GM23248 (cell line): ENCODE results near the gene WNK2. TPM values are rescaled to one million over a fixed set of nuclear protein-coding genes. Genes with fewer than 3 reads are reported as not detected.

Experiments used
- DNase-seq: peaks from one replicate; pipeline ENCODE4 v3.0.0-alpha.2; 2015
- H2AFZ ChIP-seq: fragments of 200-600 bp; sonication (generic); 2 replicates; pipeline ENCODE4 v1.6.1; 2016; ENCODE audit warnings: antibody characterized with exemption
- H3F3A ChIP-seq: fragments of 200-600 bp; sonication (generic); 2 replicates; pipeline ENCODE4 v1.6.1; 2016; ENCODE audit warnings: mild to moderate bottlenecking, antibody characterized with exemption, mixed run types; ENCODE audit not compliant: insufficient read depth
- H3K27ac ChIP-seq: fragments of 200-600 bp; sonication (generic); 2 replicates; pipeline ENCODE4 v1.5.1; 2016; ENCODE audit warnings: mild to moderate bottlenecking
- H3K27me3 ChIP-seq: fragments of 200-600 bp; sonication (generic); replicated peaks from 2 replicates; pipeline ENCODE4 v1.6.1; 2016; ENCODE audit warnings: mild to moderate bottlenecking; ENCODE audit not compliant: insufficient read depth
- H3K36me3 ChIP-seq: fragments of 200-600 bp; sonication (generic); 2 replicates; pipeline ENCODE4 v1.6.1; 2016; ENCODE audit warnings: low read depth, mild to moderate bottlenecking
- H3K4me1 ChIP-seq: fragments of 200-600 bp; sonication (generic); 2 replicates; pipeline ENCODE4 v1.6.1; 2016; ENCODE audit warnings: mild to moderate bottlenecking; ENCODE audit not compliant: insufficient read depth
- H3K4me2 ChIP-seq: fragments of 200-600 bp; sonication (generic); one replicate; pipeline ENCODE4 v1.6.1; 2016; ENCODE audit warnings: mild to moderate bottlenecking; ENCODE audit not compliant: unreplicated experiment
- H3K4me3 ChIP-seq: fragments of 200-600 bp; sonication (generic); 2 replicates; pipeline ENCODE4 v1.5.1; 2016; ENCODE audit warnings: mild to moderate bottlenecking
- H3K79me2 ChIP-seq: fragments of 200-600 bp; sonication (generic); 2 replicates; pipeline ENCODE4 v1.6.1; 2016; ENCODE audit warnings: mild to moderate bottlenecking; ENCODE audit not compliant: insufficient read depth
- H3K9ac ChIP-seq: fragments of 200-600 bp; sonication (generic); 2 replicates; pipeline ENCODE4 v1.6.1; 2016; ENCODE audit warnings: mild to moderate bottlenecking
- H3K9me2 ChIP-seq: fragments of 200-600 bp; sonication (generic); 2 replicates; pipeline ENCODE4 v1.6.1; 2016; ENCODE audit warnings: mixed run types, mild to moderate bottlenecking, moderate library complexity; ENCODE audit not compliant: insufficient read depth
- H3K9me3 ChIP-seq: fragments of 200-600 bp; sonication (generic); one replicate; pipeline ENCODE4 v1.6.1; 2017; ENCODE audit warnings: low read depth
- H4K20me1 ChIP-seq: fragments of 200-600 bp; sonication (generic); 2 replicates; pipeline ENCODE4 v1.6.0; 2016; ENCODE audit not compliant: insufficient read depth
- EZH2 ChIP-seq: fragments of 200-600 bp; sonication (generic); IDR thresholded peaks from 2 replicates; pipeline ENCODE4 v1.6.1; 2018; ENCODE audit warnings: antibody characterized with exemption, mild to moderate bottlenecking; ENCODE audit not compliant: insufficient read depth, poor library complexity, severe bottlenecking
- EZH2phosphoT487 ChIP-seq: fragments of 200-600 bp; sonication (generic); IDR thresholded peaks from 2 replicates; pipeline ENCODE4 v1.6.1; 2018; ENCODE audit warnings: antibody characterized with exemption, moderate library complexity, mild to moderate bottlenecking, low read depth; ENCODE audit not compliant: insufficient read depth
- WGBS, 2 experiments: methylation state at CpG; one replicate each; pipeline ENCODE4 v1.1.6; 2015 to 2017; ENCODE audit warnings: low lambda C conversion rate in 2 of 2, low coverage in 1 of 2; ENCODE audit errors: missing lambda C conversion rate in 2 of 2; 5-methylcytosine and 5-hydroxymethylcytosine counted together
- in situ Hi-C: fragments of 300-500 bp; cut with MboI; formaldehyde crosslinking; loops from 2 replicates; pipeline ENCODE4 v1.15.0; 2020
- polyA plus RNA-seq: library from polyadenylated mRNA; unstranded; fragments of >200 nt; fragmentation: Nextera tagmentation; extraction: Ambion mirVana; gene quantifications from 2 replicates; pipeline ENCODE4 v1.2.1, GENCODE V29; 2016
- total RNA-seq: library from RNA; depleted of rRNA; stranded (reverse); fragments of >200 nt; shearing (Covaris generic); gene quantifications from 2 replicates; pipeline ENCODE4 v1.2.3, GENCODE V29; 2014

WNK2 gene
- total and polyA plus RNA-seq, 2 experiments from 2014 or later = not detected

DNA sequence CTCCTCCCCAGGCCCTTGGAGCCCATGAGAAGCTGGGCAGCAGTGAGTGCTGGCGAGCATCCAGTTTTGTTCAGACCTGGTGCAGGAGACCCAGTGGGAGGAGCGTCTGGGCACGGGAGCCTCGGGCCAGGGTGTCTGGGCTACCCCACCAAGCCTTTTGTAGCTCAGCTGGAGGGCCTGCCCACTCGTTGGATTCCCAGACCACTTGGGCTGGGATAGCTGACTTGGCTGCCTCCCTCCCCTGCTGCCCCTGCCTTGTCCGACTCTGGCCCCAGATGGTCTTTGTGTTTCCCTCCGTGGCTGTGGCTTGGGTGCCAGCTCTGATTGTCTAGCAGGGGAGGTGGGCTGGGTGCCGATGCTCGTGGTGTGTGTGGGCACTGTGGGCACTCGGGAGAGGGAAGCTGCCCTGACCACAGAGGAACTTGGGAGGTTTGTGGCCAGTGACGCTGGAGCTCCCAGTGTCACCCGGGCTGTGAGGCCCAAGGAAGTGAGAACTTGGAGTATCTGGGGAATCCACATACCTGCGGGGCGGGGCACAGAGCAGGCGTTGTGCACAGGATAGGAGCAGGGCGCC, 47.3 kb downstream of the WNK2 start:
- H4K20me1 ChIP-seq = no peaks in the 10 kb centered on the region

GRCh38 chr9:93231716-93232115, 47.8 kb downstream of the WNK2 start:
- TF ChIP-seq EZH2 (no peak), EZH2phosphoT487 (no peak)
- no peak overlapping the region for H3K4me2 ChIP-seq
- 72 to 75% methylated on average over 10 of the region's 10 CpGs for WGBS, 2 experiments
- no peaks in the 10 kb centered on the region for H3F3A ChIP-seq
- H3K4me3 ChIP-seq = no peak overlapping the region
- no peak overlapping the region for H3K27ac ChIP-seq
- no peaks in the 10 kb centered on the region for H4K20me1 ChIP-seq
- no peak for DNase-seq
- no peaks in the 10 kb centered on the region for H3K9me2 ChIP-seq
- no peaks in the 10 kb centered on the region for H3K79me2 ChIP-seq
- no peak overlapping the region for H3K9ac ChIP-seq
- H3K9me3 ChIP-seq = no peaks in the 10 kb centered on the region
- H3K27me3 ChIP-seq = peaks cover 3% of the 10 kb centered on the region; the same call in 1 of the 2 replicates
- H3K4me1 ChIP-seq = no peaks in the 10 kb centered on the region
- in situ Hi-C loops = no loop called here
- H2AFZ ChIP-seq = no peak overlapping the region
- no peaks in the 10 kb centered on the region for H3K36me3 ChIP-seq

More for the DNA sequence above, 47.3 kb downstream of the WNK2 start:
- no peak overlapping the region for H3K4me2 ChIP-seq
- H2AFZ ChIP-seq = no peak overlapping the region
- H3K9me3 ChIP-seq = no peaks in the 10 kb centered on the region
- H3K9me2 ChIP-seq = no peaks in the 10 kb centered on the region
- H3F3A ChIP-seq = no peaks in the 10 kb centered on the region
- DNase-seq = no peak
- H3K36me3 ChIP-seq = no peaks in the 10 kb centered on the region
- no peaks in the 10 kb centered on the region for H3K4me1 ChIP-seq
- H3K9ac ChIP-seq = no peak overlapping the region
- no peaks in the 10 kb centered on the region for H3K79me2 ChIP-seq
- no peak overlapping the region for H3K27ac ChIP-seq
- 62 to 63% methylated on average over 16 of the region's 16 CpGs for WGBS, 2 experiments
- no peak overlapping the region for H3K4me3 ChIP-seq
- TF ChIP-seq EZH2phosphoT487 (no peak), EZH2 (no peak)
- in situ Hi-C loops = no loop called here
- peaks cover 3% of the 10 kb centered on the region; the same call in 1 of the 2 replicates for H3K27me3 ChIP-seq

DNA sequence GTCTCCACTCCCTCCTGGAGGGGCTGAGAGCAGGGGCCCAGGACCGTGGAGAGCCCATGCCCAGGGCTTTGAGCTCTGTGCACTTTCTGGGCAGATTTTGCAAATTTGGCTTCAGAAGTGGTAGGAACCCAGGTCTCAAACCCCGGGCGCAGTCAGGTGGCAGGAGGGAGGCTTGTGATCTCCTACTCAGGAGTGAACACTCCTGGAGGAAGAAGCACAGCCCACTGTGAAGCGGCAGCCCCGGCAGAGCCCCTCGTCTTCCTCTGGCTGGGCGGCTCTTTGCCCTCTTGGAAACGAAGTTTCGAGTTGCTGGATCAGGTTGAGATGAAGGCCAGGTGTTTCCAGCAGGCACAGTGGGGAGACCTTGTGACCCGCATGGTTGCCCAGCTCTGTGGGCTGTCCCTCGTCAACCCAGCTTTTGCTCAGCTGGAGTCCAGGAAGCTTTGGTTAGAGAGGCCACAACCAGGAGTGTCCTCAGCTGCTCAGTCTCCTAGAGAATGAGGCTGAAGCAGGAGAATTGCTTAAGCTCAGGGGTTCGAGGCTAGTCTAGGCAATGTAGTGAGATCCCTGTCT, 48.5 kb downstream of the WNK2 start:
- TF ChIP-seq EZH2phosphoT487 = no peak
- no peak for TF ChIP-seq EZH2
- Histone ChIP-seq H3K79me2 (no peaks in the 10 kb centered on the region), H3K27me3 (peaks cover 3% of the 10 kb centered on the region; the same call in 1 of the 2 replicates), H3K4me1 (no peaks in the 10 kb centered on the region), H4K20me1 (no peaks in the 10 kb centered on the region), H2AFZ (no peak overlapping the region), H3K36me3 (no peaks in the 10 kb centered on the region), H3K9me3 (no peaks in the 10 kb centered on the region), H3K9me2 (no peaks in the 10 kb centered on the region), H3K4me2 (no peak overlapping the region), H3K4me3 (no peak overlapping the region), H3K9ac (no peak overlapping the region), H3K27ac (no peak overlapping the region), H3F3A (no peaks in the 10 kb centered on the region)
- WGBS, 2 experiments = 38 to 60% methylated on average over 11 to 12 of the region's 12 CpGs
- no peak for DNase-seq
- in situ Hi-C loops = no loop called here

- Histone ChIP-seq H3K9me3 (no peaks in the 10 kb centered on the region), H3K9ac (no peak overlapping the region), H3K4me3 (no peak overlapping the region), H4K20me1 (no peaks in the 10 kb centered on the region), H3K36me3 (no peaks in the 10 kb centered on the region), H3K4me2 (no peak overlapping the region), H3K27ac (no peak overlapping the region), H3K27me3 (peaks cover 3% of the 10 kb centered on the region; the same call in 1 of the 2 replicates), H3K9me2 (no peaks in the 10 kb centered on the region), H3K4me1 (no peaks in the 10 kb centered on the region), H3K79me2 (no peaks in the 10 kb centered on the region), H2AFZ (no peak overlapping the region), H3F3A (no peaks in the 10 kb centered on the region)
- in situ Hi-C loops = no loop called here
- 17 to 21% methylated on average over 7 of the region's 7 CpGs for WGBS, 2 experiments
- TF ChIP-seq EZH2 (no peak), EZH2phosphoT487 (no peak)
- DNase-seq = no peak
Measured at GRCh38 chr9:93233033-93233432, 49.1 kb downstream of the WNK2 start.
